HFF-Myc (cell line): ENCODE results near the gene SLC25A17.
"Not testable (repeated sequence)": the region's sequence is repeated elsewhere in the genome, so short reads cannot be mapped to it uniquely, and the experiment has no call there.

Experiments used
- DNase-seq: peaks from one replicate; pipeline ENCODE4 v3.0.0-alpha.2; 2011; ENCODE audit warnings: low read depth; ENCODE audit errors: extremely low read depth
- H3K4me3 ChIP-seq: replicated peaks from 2 replicates; pipeline ENCODE4 v1.5.1; 2011; ENCODE audit warnings: low read depth, mild to moderate bottlenecking, control low read depth, low read length
- CTCF ChIP-seq: IDR thresholded peaks from 2 replicates; pipeline ENCODE4 v1.5.1; 2012; ENCODE audit warnings: mild to moderate bottlenecking, low read depth, low read length, control low read depth; ENCODE audit errors: missing control alignments

Gene SLC25A17

GRCh38 chr22:40844951-40845350 is 25.8 kb upstream of the SLC25A17 start:
- H3K4me3 ChIP-seq = no peak overlapping the region
- DNase-seq = no peak
- TF ChIP-seq CTCF = no peak

DNA sequence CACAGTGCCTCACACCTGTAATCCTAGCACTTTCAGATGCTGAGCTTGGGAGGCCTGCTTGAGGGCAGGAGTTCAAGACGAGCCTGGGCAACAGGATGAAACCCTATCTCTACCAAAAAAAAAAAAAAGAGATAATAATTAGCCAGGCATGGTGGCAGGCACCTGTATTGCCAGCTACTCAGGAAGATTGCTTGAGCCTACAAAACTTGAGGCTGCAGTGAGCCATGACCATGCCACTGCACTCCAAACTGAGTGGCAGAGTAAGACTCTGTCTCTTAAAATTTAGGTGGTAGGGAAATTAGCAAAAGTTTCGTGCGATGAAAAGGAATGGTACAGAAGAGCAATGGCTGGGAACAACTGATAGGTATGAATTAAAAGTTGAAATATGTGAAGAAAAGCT is 19.3 kb upstream of the SLC25A17 start:
- no peak overlapping the region for H3K4me3 ChIP-seq
- no peak for TF ChIP-seq CTCF
- no peak for DNase-seq

DNA sequence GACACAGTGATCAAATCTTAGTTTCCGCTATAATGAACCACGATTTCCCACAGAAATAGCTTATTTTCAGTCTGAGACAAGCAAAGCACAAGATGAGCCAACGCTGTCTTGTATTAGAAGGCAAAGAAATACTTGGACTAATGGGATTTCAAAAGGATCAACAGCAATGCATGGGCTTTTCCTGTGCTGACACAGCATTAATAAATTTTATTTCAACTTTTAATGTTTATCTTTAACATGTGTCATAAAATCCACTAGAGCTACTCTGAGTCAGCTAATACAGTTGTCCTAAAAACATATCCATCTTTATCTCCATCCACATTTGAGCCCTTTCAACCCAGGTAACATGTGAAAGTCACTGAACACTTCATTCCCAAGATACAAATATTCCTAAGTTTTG is 15.5 kb upstream of the SLC25A17 start:
- no peak for TF ChIP-seq CTCF
- no peak for DNase-seq
- no peak overlapping the region for H3K4me3 ChIP-seq

DNA sequence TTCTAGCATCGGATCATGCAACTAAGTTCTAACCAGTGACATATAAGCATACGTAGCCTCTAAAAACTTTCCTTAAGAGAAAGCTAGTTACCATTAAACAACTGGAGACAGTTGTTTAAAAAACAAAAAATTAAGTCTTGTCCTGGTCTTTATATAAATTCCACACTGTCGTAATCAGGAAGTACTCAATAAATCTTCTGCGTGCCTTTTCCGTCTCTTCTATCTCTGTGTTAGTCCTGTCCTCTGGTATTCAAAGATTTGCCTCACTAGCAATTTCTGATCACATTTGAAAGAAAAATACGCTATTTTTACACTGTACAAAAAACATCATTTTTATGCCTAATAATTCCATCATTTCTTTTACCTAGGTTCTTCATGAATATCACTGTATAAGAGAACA is 10.0 kb upstream of the SLC25A17 start:
- no peak for TF ChIP-seq CTCF
- no peak for DNase-seq
- H3K4me3 ChIP-seq = no peak overlapping the region

DNA sequence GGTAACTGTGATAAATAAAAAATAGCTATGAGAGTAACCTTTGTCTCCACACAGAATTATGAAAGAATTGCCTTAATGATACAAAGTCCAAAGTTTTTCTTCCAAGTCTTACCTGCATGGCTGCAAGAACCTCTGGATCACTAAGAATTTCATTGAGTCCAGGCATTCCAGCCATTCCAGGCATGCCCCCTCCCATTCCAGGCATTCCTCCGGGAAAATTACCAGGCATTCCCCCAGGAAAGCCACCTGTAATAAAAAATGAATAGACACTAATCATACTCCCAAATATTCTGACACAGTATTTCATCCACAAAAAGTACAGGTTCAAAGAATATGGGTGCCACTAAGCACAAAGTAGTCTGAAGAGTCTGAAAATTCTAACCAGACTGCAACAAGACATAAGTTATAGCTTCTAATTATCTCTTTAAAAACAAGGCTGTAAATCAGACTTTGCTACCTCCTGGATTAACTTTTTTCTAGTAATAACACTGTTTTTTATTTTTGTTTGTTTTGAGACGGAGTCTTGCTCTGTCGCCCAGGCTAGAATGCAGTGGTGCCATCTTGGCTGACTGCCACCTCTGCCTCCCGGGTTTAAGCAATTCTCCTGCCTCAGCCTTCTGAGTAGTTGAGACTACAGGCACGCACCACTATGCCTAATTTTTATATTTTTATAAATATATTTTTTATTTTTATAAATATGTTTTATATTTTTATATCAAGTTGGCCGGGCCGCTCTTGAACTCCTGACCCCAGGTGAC is 8.0 kb upstream of the SLC25A17 start:
- H3K4me3 ChIP-seq = no peak overlapping the region
- no peak for DNase-seq
- no peak for TF ChIP-seq CTCF

GRCh38 chr22:40826292-40826691 is 7.1 kb upstream of the SLC25A17 start:
- H3K4me3 ChIP-seq, DNase-seq: not testable (repeated sequence)

DNA sequence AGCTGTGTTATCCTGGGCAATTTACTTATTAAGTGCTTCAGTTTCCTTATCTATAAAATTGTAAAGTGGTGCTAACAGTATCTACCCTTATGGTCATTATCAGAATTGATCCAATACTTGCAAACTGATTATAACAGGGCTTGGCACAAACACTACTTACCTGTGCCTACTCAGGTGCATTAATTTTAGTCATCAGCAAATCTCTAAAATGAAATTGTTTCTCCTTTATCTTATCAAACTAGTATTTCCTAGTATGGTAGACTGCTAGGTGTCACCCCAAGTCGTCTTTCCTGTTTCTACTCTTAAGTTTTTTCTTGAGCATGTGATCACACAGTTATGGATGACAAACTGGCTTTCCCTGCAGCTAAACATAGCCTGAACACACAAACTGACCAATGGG is 4.3 kb upstream of the SLC25A17 start:
- DNase-seq = no peak
- TF ChIP-seq CTCF = no peak
- H3K4me3 ChIP-seq = no peak overlapping the region
